MG63 (cell line): Measurements from ENCODE around the gene C18orf63. TPM values are rescaled to one million over a fixed set of nuclear protein-coding genes. Genes with fewer than 3 reads are reported as not detected.
"Not testable (repeated sequence)": the region's sequence is repeated elsewhere in the genome, so short reads cannot be mapped to it uniquely, and the experiment has no call there.

Experiments
- DNase-seq: peaks from one replicate; pipeline ENCODE4 v3.0.0-alpha.2; 2020
- H3K27me3 ChIP-seq: fragments of 250-450 bp; sonication (Bioruptor Pico); 2 replicates; pipeline ENCODE4 v1.5.1; 2020; ENCODE audit warnings: mild to moderate bottlenecking, moderate library complexity
- H3K36me3 ChIP-seq: fragments of 250-450 bp; sonication (Bioruptor Pico); 2 replicates; pipeline ENCODE4 v1.5.1; 2020; ENCODE audit warnings: mild to moderate bottlenecking, moderate library complexity
- H3K4me3 ChIP-seq: fragments of 250-450 bp; sonication (Bioruptor Pico); 2 replicates; pipeline ENCODE4 v1.5.1; 2020; ENCODE audit warnings: mild to moderate bottlenecking, moderate library complexity
- H3K9me3 ChIP-seq: fragments of 250-450 bp; sonication (Bioruptor Pico); 2 replicates; pipeline ENCODE4 v1.5.1; 2020; ENCODE audit warnings: mild to moderate bottlenecking, moderate library complexity
- total RNA-seq: library from RNA; depleted of rRNA; stranded (reverse); fragments of >200 nt; shearing (Covaris generic); gene quantifications from 2 replicates; pipeline ENCODE4 v1.2.3, GENCODE V29; 2014; ENCODE audit warnings: low replicate concordance

The C18orf63 gene
- total RNA-seq, 1 experiment from 2014 or later = not detected

DNA sequence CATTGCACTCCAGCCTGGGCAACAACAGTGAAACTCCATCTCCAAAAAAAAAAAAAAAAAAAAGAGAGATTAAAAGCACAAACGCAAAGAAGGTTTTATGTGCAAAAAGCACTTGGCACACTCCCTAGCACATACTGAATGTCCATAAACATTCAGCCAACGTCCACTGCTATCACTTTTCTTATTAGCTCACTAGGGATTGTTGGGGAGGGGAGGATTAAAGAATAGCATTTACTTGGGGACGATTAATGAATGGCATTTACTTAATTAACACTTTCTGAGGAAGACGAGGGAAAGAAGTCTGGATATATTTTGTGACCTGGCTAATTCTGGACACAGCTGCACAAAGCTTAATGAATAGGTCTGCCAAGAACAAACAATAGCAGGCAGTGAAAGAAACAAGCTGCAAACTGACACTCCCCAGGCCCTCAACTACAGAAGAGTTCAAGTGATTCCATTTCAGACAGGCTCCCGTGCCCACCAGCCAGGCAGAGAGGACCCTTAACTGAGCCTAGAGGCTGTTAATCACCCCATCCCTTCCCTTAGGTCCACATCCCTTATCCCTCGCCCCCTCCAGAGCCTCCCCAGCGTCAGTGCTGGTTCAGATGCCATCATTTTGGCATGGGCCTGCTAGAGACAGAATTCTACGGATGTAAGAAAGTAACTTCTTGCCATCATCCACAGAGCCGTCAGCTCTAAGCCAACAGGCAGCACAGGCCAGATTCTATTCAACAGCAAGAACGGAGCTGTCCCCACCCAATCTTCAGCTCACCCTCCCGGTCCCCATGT, 31.3 kb upstream of the C18orf63 start:
- no peaks in the 10 kb centered on the region for H3K27me3 ChIP-seq
- H3K36me3 ChIP-seq = no peaks in the 10 kb centered on the region
- H3K4me3 ChIP-seq = no peak overlapping the region
- DNase-seq = no peak
- no peaks in the 10 kb centered on the region for H3K9me3 ChIP-seq

DNA sequence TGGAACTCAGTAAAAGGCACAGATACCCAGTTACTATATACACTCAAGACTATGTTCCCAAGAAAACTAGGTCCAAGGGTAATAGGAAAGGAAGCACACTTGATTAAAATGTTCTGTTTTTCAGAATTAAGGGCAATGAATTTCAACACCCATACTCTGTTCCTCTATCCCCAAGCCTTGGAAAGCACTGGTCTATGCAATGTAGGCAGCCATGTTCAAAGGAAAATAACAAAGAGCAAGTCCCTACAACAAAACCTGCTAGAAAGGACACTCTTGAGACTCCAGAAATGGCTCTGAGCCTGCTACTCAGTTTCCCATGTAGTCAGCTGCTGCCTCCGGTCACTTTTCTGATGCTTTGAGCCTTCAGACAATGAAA, 30.7 kb upstream of the C18orf63 start:
- no peak for DNase-seq
- Histone ChIP-seq H3K4me3 (no peak overlapping the region), H3K36me3 (no peaks in the 10 kb centered on the region), H3K9me3 (no peaks in the 10 kb centered on the region), H3K27me3 (no peaks in the 10 kb centered on the region)

- not testable (repeated sequence) for H3K27me3 ChIP-seq, DNase-seq, H3K36me3 ChIP-seq, H3K4me3 ChIP-seq, H3K9me3 ChIP-seq
Measured at GRCh38 chr18:74285583-74285982, 30.1 kb upstream of the C18orf63 start.

DNA sequence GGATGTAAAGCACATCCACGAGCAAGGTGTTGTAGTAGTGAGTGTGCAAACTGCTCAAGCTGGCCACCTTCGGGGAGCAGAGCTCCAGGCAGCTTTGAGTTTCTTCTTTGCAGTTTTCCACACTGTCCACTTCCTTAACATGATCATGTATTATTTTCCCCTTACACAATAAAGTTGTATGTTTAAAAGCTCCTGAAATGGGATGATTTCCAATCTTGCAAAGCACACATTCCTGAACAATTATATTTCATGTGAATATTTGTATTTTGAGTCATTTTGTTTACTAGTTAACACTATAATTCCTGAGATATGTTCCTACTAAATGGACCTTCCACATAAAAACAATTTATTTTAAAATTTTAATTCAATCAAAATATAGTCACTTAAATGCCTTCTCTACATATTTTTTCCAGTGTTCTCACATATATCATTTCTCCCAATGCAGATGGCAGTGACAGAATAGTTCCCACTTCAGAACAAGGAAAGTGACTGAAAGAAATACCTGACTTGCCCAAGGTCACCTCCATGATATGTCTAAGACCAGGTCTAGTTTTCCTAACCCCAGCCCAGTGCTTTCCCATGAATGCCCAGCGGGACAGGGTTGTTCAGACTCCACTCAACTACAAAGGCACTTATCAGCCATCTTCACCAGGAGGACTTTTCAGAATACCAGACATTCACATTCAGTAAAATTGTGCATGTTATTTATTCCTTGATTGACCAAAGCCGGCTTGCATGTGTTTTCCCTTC, 29.4 kb upstream of the C18orf63 start:
- no peaks in the 10 kb centered on the region; the same call in 1 of the 2 replicates for H3K9me3 ChIP-seq
- H3K4me3 ChIP-seq = no peak overlapping the region
- no peaks in the 10 kb centered on the region for H3K36me3 ChIP-seq
- H3K27me3 ChIP-seq = no peaks in the 10 kb centered on the region
- DNase-seq = no peak

GRCh38 chr18:74286856-74287255, 28.8 kb upstream of the C18orf63 start:
- Histone ChIP-seq H3K36me3 (no peaks in the 10 kb centered on the region), H3K27me3 (no peaks in the 10 kb centered on the region), H3K9me3 (no peaks in the 10 kb centered on the region; the same call in 1 of the 2 replicates), H3K4me3 (no peak overlapping the region)
- DNase-seq = no peak

DNA sequence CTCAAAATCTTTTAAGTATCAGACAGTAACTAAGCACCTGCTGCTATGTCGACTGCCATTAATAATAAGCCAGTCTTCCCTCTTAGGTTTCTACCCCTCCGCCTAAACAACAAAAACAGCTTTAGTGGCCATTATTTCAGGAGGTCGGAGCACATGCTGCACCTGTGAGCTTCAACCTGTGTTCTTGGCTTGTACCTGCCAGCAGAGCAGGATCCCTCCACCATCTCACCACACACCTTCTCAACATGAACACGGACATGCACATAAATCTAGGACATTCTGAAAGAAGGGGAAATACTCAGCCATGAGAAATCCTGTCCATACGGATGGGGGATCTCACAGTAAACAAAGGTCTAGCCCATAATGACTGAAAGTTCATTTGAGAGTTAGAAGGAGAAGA, 27.6 kb upstream of the C18orf63 start:
- no peak for DNase-seq
- Histone ChIP-seq H3K4me3 (no peak overlapping the region), H3K36me3 (no peaks in the 10 kb centered on the region), H3K9me3 (peaks cover 10% of the 10 kb centered on the region), H3K27me3 (no peaks in the 10 kb centered on the region)

GRCh38 chr18:74288730-74289129, 26.9 kb upstream of the C18orf63 start:
- no peaks in the 10 kb centered on the region for H3K27me3 ChIP-seq
- H3K9me3 ChIP-seq = peaks cover 12% of the 10 kb centered on the region
- no peak for DNase-seq
- H3K4me3 ChIP-seq = no peak overlapping the region
- no peaks in the 10 kb centered on the region for H3K36me3 ChIP-seq

DNA sequence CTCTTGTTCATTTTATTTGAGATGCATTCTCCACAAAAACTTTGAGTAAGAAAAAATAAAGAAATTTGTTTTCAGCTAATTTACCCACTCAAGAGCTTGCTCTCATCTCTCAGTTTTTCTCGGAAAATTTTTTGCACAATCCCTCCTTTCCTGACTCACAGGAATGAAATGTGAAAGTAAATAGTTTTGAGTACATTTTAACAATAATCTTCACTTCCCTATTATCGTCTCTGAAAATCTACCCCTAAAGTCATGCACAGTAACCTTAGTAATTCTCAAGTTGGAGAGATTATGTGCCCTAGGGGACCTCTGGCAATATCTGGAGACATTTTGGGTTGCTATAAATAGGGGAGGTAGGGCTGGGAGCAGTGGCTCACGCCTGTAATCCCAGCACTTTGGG, 26.5 kb upstream of the C18orf63 start:
- Histone ChIP-seq H3K27me3 (no peaks in the 10 kb centered on the region), H3K4me3 (no peak overlapping the region), H3K36me3 (no peaks in the 10 kb centered on the region), H3K9me3 (peaks cover 12% of the 10 kb centered on the region)
- no peak for DNase-seq

DNA sequence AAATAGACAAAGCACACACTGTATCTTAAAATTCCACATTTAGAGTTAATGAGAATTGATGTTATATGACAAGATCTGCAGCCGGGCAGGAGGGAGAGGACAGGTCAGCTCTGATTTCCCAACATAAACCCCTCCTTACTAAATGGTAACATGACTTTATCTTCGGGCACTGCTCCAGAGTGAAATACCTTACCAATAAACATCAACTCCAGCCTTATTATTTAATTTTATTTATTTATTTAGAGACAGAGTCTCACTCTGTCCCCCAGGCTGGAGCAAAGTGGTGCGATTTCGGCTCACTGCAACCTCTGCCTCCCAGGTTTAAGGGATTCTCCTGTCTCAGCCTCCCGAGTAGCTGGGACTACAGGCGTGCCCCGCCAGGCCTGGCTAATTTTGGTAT, 25.6 kb upstream of the C18orf63 start:
- no peaks in the 10 kb centered on the region for H3K36me3 ChIP-seq
- H3K4me3 ChIP-seq = no peak overlapping the region
- H3K9me3 ChIP-seq = peaks cover 12% of the 10 kb centered on the region
- no peak for DNase-seq
- no peaks in the 10 kb centered on the region for H3K27me3 ChIP-seq

DNA sequence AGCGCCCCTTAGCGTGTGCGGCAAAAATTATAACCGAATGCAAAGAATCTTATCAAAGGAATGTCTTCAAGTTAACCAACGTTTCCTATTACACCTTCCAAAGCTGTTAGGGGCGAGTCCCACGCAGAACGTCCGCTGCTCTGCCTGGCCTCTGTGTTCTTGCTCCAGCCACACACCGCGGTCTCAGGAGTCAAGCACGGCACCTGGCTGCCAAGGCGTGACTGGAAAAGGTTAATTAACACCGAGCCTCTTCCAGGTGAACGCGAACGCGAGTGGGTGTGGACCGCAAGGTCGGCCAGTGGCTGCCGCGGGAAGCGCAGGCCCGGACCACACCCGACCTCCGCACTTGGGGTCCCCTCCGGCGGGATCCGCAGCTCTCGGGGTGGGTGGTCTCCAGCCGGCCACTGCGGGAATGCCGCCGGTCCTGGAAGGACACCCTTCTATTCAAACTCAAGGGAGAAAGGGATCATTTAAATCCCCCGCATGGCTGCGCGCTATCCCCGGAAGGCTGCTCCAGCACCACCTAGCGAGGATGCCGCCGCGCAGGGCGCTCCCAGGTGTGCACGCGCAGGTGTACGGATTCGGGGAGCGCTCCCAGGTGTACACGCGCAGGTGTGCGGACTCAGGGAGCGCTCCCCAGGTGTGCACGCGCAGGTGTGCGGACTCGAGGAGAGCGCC, 24.7 kb upstream of the C18orf63 start:
- Histone ChIP-seq H3K36me3 (no peaks in the 10 kb centered on the region), H3K4me3 (no peak overlapping the region), H3K9me3 (peaks cover 12% of the 10 kb centered on the region), H3K27me3 (no peaks in the 10 kb centered on the region)
- DNase-seq = no peak

- Histone ChIP-seq H3K36me3 (no peaks in the 10 kb centered on the region), H3K4me3 (no peak overlapping the region), H3K27me3 (no peaks in the 10 kb centered on the region), H3K9me3 (peaks cover 12% of the 10 kb centered on the region)
- DNase-seq = no peak
Measured at GRCh38 chr18:74291472-74291770, 24.2 kb upstream of the C18orf63 start.

DNA sequence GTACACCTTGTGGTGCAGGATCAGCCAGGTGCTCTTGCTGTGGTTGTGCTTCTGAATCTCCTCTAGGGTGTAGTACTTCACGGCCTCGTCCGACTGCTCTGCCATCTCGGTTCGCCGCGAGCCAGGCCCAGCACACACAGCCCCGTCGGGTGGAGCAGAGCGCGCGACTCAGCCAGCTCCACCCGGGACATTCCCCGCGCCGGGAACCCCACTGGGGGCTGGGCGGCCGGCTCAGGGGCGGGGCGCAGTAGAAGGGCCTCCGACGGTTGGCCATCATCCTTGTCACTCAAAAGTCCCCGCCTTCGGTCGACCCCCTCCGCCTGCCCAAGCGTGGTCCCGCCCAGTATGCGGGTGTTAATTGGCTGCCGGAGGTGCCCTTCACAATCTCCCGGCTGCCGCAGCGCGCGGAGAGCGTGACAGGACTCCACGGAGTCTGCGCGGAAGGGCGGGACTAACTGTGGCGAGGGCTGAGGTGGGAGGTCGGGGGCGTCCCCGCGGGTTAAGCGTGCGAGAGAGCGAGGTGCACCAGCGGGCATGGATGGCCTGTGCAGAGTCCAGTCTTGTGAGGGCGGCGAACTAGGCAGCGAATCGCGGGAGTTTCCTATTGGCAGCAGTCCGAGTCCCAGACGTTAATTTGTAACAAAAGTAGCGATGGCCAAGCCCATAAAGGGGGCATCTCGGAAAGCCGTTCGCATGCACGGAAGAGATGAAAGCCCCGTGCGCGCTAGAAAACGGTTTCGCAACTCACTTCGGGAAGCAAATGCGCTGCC, 23.7 kb upstream of the C18orf63 start, which contains the start of gene CYB5A:
Gene CYB5A (minus strand): TSS at position 193 of the 770 bp plus-strand sequence. CDS start 88 bp downstream, at position 105.
- no peak for DNase-seq
- Histone ChIP-seq H3K36me3 (no peaks in the 10 kb centered on the region), H3K27me3 (no peaks in the 10 kb centered on the region), H3K4me3 (no peak within 1 kb of the TSS), H3K9me3 (peaks cover 12% of the 10 kb centered on the region)

DNA sequence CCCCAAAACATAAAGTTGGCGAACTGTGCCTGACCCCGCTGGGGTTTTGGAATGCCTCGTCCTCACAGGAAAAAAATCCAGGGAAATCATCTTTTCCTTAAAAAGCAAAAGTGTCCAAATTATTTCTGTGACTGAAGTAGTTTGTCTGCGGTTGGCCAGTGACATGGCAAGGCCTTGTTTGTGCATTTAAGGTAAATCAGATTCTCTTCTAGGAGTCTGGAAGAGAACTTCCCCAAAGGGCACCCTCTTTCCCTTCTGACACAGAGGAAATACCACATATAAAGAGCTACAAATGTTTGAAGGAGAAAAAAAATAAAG, 23.1 kb upstream of the C18orf63 start:
- Histone ChIP-seq H3K27me3 (no peaks in the 10 kb centered on the region), H3K4me3 (no peak overlapping the region), H3K36me3 (no peaks in the 10 kb centered on the region), H3K9me3 (peaks cover 12% of the 10 kb centered on the region)
- DNase-seq = no peak

DNA sequence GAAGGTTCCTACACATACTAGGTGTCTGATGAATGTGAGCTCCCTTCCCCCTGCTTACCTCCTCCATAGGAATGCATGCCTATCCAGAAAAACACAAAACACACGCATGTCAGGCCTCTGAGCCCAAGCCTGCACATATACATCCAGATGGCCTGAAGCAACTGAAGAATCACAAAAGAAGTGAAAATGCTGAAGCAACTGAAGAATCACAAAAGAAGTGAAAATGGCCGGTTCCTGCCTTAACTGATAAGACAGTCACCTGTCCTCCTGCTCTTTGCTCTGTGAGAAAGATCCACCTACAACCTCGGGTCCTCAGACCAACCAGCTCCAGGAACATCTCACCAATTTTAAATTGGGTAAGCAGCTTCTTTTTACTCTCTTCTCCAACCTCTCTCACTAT, 22.7 kb upstream of the C18orf63 start:
- not testable (repeated sequence) for DNase-seq, H3K27me3 ChIP-seq, H3K4me3 ChIP-seq, H3K36me3 ChIP-seq
- peaks cover 16% of the 10 kb centered on the region for H3K9me3 ChIP-seq

- Histone ChIP-seq H3K36me3 (no peaks in the 10 kb centered on the region), H3K27me3 (no peaks in the 10 kb centered on the region), H3K9me3 (peaks cover 24% of the 10 kb centered on the region), H3K4me3 (no peak overlapping the region)
- DNase-seq = peak; percentile 66
Measured at GRCh38 chr18:74294526-74294925, 21.1 kb upstream of the C18orf63 start.

DNA sequence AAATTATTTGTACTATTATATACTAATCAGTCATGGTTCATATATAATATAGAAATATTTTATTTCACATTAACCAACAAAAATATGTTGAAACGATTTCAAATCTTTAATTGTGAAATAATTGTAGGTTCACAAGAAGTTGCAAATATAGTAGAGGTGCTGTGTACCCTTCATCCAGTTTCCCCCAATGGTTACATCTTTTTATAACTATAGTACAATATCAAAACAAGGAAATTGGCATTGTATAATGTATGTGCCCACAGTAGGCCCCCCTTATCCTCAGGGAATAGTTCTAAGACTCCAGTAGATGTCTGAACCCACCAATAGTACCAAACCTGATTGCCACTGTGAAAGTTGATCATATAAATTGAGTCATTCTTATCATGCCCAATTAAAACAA, 16.5 kb upstream of the C18orf63 start:
- peaks cover 12% of the 10 kb centered on the region for H3K9me3 ChIP-seq
- no peaks in the 10 kb centered on the region for H3K36me3 ChIP-seq
- no peaks in the 10 kb centered on the region for H3K27me3 ChIP-seq
- H3K4me3 ChIP-seq = no peak overlapping the region
- no peak for DNase-seq

DNA sequence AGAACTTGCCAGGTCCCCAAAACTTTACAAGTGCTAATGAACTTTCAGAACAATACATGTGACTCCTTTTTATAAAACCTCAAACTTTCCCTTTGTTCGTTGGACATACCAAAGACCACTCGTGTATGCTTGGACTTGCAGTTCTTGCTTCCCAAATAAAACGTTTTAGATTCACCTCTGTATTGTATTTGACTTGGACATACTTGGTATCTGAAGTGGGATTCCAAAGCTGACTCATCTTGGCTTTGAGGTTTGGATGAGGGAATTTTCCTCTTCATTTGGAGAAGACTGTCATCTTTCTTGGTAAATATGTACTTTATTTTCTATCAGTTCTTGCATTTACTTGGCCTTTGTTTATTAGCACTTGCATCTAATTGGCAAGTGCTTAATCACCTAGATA, 15.9 kb upstream of the C18orf63 start:
- no peaks in the 10 kb centered on the region for H3K27me3 ChIP-seq
- no peaks in the 10 kb centered on the region for H3K36me3 ChIP-seq
- H3K4me3 ChIP-seq = no peak overlapping the region
- H3K9me3 ChIP-seq = peaks cover 12% of the 10 kb centered on the region
- DNase-seq = no peak
